Stimulated activated CD8-positive, alpha-beta memory T cell treated with anti-CD3 and anti-CD28 coated beads, Interleukin-7, amount 100 ng/mL, for 1 hour (primary cell): ENCODE results near the gene CTSD.

Experiments
- DNase-seq, 2 donors: peaks; one replicate each; pipeline ENCODE4 v3.0.0-alpha.2; 2020; ENCODE audit warnings: low read depth in 2 of 2

CTSD gene

GRCh38 chr11:1755692-1756561 is 7.8 kb downstream of the CTSD start:
- no peak for DNase-seq

GRCh38 chr11:1755344-1755691 is 8.4 kb downstream of the CTSD start:
- DNase-seq = no peak

DNA sequence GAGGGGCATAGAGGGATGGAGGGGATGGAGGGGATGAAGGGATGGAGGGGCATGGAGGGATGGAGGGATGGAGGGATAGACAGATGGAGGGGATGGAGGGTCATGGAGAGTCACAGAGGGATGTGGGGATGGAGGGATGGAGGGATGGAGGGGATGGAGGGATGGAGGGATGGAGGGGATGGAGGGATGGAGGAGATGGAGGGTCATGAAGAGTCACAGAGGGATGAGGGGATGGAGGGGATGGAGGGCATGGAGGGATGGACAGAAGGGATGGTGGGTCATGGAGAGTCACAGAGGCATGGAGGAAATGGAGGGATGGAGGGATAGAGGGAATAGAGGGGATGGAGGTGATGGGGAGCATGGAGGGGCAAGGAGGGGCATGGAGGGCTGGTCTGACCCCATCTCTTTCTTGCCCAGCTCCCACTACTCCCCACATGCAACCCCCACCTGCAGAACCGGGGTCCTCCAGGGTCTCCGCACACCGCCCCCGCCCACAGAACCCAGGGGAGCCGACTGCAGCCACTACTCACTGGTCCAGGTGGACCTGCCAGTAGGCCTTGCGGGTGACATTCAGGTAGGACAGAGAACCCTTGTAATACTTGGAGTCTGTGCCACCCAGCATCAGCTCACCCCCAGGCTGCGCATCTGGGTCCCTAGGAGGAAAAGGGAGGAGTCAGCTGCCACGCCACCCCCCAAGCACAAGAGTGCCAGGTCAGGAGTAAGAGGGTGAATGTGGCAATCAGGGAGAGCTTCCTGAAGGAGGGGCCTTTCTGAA is 9.2 kb downstream of the CTSD start:
- DNase-seq = no peak

DNA sequence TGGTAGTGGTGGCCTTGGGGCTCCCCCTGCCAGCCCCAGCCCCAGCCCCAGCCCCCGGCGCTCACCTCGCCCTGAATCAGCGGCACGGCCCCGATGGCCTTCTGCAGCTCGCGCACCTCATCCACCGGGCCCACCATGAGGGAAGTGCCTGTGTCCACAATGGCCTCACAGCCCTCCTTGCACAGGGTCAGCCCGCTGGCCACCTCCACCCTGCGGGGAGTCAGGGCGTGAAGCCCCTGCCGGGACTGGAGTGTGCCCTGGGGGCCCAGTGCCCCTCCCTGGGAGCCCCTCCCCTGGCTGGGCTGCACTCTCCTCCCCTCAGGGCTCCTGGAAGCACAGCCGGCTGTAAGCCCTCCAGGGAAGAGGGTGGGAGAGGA is 9.8 kb downstream of the CTSD start:
- DNase-seq = no peak

DNA sequence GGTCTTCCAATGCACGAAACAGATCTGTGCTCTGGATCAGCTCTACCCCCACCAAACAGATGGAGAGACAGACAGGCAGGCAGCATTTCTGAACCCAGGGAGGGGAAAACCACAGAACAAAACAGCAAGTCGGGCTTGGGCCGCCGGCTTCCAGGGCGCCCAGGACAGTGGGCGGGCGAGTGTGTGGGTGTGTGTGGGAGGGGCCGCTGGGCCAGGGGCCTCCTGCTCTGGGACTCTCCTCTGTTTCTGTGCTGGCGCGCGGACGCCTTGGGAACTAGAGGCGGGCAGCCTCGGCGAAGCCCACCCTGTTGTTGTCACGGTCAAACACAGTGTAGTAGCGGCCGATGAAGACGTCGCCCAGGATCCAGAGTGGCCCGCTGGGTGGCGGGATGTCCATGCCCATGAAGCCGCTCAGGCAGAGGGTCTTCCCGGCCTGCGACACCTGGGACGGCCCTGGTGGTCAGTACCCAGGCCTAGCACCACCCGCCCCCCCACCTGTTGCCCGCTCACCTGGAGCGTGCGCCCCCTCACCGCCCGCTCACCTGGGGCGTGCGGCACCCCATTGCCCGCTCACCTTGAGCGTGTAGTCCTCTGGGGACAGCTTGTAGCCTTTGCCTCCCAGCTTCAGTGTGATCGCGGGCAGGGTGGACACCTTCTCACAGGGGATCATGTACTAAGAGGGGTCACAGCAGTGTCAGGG is 10.3 kb downstream of the CTSD start:
- no peak for DNase-seq

GRCh38 chr11:1752907-1753228 is 10.9 kb downstream of the CTSD start:
- DNase-seq = no peak

GRCh38 chr11:1751999-1752906 is 11.5 kb downstream of the CTSD start:
- no peak for DNase-seq

DNA sequence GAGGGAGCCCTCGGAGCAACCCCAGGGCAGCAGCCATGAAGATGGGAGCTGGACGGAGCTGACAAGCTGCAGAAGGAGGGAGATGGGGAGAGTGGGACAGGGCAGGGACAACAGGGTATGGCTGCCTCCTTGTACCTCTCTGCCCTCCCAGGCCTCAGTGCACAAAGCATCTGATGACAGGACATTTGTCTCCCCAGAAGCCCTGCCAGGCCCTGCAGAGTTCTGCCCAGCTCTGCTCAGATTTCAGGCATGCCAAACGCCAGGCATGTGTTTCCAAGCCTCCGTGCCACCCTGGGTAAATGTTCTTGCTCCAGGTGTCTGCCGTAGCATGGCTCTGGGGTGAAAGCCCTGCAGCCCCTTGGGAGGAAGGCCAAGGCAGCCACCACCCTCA is 12.2 kb downstream of the CTSD start:
- DNase-seq = no peak

GRCh38 chr11:1750840-1751530 is 12.7 kb downstream of the CTSD start:
- no peak for DNase-seq

DNA sequence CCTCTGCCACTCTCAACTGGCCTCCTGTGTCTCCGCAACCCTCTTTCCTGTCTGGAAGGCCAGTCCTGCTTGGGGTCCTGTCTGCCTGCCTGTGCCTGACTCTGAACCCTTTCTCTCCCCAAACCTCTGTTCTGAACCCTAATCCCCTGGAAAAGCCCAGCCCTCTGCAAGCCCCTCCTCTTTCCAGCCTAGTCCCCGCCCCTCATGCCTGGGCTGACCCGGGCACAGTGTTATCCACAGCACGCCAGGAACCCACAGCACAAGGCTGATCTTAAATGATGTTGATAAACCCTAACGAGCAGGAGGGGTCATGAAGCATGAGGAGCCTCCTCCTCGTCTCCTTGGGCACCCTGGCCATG is 13.3 kb downstream of the CTSD start, which contains the start of gene IFITM10:
Gene IFITM10, minus strand, starts transcription at position 115 of the 359 bp plus-strand sequence. CDS start 153 bp downstream, outside the sequence.
- no peak for DNase-seq

DNA sequence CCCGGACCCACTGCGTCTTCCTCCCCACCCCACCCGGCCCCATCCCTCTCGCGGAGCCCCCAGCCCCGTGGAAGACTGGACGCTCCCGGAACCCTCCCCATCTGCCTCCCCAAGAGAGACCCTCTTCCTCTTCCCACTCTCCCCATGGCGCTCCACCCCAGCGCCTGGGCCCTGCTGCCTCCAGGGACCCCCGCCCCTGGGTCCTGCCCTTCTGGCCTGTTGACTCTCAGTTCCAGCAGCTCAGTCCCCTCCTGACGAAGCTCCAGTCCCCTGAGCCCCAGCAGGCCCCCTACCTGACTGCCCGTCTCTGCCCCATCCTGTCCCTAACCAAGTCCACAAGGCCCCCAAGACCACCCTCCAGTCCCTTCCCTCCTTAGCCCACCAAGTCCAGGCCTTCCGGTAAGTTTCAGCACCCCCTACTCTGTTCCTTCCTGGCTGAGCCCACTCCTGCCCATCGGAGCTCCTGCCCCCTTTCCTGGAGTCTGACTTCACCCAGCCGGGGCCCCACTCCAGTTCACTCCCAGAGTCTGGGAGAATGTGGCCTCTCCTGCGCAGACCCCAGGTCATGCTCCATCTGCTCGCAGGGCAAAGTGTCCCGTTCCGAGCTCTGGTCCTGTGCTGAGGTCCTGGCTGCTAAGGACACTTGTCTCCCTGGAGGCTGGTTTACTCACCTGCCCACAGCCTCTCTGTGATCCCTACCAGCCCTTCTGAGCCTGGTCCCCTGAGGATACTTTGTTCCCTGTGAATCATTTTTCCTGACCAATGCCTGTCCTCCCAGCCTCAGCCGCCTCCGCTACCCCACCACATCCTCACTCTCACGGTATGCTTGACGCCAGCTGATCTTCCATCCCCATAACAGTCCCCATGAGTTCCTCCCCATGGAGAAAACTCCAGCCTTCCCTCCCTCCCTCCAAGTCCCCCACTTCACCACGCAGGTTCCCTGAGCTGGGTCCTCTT is 14.1 kb downstream of the CTSD start:
- DNase-seq = no peak

DNA sequence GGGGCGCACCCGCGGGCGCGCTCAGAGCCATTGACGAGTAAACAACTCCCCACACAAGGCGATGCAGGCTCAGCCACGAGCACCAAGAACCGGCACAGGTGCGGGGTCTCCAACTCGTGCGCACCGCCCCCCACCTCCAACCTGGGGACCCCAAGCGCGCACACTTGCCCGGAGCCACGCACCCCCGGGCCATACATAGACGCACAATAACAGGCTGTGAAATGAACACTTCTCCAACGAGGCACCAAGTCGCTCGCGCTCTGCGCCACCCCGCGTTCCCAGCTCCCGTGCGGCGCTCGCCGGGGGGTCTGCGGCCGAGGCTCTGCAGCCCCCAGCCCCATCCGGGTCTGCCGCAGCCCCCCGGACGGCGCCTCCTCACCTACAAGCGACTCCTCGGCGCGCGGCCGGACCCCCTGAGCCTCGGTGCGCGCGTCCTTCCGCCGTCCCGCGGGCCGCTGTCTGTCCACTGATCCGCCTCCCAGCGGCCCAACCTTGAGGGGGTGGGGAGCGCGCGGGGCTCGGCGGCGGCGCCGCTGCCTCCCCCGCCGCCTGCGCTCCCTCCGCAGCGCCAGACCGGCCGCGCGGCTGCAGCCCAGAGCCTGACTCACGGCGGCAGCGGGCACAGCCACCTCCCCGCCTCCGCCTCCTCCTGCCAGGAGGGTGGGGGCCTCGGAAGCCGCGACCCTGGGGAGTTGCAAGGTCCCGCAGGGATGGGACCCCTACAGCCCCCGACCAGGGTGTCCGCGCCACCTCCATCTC is 14.9 kb downstream of the CTSD start:
- no peak for DNase-seq

- no peak for DNase-seq
Observed at GRCh38 chr11:1747753-1748635, 15.7 kb downstream of the CTSD start.

DNA sequence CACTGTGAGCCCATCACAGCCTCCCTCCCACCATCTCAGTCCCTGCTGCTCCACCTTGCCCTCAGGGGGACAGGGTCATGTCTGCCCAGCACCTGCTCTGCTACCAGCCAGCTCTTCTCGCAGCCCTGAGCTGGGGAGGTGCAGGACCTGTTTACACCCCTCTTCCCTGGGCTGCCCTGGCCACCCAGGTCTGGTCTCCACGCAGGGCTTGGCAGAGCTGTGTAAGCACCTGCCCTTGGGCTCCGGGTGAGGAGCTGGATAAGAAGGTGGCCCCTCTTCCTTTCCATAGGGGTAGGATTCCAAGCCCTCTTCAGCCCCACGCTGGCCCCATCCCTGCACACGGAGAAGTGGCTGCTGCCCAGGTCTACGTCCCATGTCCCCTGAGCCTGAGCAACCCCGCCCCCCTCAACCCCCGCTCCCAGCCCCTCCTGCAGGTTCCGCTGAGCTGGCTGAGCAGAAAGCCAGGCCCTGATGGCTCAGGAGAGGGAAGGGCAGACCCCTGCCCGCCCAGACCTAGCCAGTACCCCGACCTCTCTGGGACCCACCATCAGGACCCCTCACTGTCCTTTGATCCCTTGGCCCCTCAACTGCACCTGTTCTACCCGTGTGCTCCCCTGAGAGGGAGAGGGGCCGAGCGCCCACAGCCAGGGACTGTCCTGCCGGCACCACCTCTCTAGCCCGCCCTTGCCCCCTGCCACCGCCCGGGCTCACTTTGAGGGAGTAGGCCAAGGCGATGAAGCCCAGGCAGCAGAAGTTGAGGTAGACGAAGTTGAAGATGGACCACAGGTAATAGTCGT is 16.6 kb downstream of the CTSD start:
- DNase-seq = no peak

DNA sequence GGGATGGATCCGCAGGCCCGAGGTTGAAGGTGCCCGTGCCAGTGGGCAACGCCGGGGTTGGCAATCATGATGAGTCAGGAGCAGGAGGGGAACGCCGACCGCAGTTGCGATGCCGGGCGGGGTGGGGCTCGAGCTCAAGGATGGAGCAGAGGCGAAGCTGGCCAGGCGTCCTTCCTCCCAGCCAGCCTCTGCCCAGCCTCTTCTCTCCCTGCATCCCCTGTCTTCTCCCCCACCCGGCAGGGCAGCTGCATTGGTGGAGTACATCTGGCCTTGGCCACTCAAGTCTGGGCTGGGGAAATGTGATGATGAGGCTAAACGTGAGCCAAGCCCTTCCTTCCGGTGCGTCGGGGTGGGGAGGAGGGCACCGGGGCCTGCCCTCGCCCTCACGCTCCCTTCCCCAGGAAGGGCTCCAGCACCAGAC is 17.2 kb downstream of the CTSD start:
- DNase-seq = no peak

DNA sequence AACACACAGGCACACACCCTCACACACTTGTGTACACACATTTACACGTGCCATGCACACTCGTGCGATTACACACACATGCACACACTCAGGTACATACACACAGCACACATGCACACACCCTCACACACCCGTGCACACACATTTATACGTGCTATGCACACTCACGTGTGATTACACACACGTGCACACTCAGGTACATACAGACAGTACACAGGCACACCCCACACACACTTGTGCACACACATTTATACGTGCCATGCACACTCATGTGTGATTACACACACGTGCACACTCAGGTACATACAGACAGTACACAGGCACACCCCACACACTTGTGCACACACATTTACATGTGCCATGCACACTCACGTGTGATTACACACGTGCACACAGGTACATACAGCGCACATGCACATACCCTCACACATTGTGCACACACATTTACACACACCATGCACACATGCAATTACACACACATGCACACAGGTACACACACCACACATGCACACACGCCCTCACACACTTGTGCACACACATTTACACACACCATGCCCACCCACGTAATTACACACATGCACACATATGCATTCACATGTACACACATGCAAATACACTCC is 17.9 kb downstream of the CTSD start:
- no peak for DNase-seq
